Activated naive CD4-positive, alpha-beta T cell treated with anti-CD3 and anti-CD28 coated beads, Interleukin-2, amount 50 U/mL, for 72 hours (primary cell): ENCODE measurements around the gene JMJD6. TPM values are rescaled to one million over a fixed set of nuclear protein-coding genes. Genes with fewer than 3 reads are reported as not detected.

ENCODE experiments used
- ATAC-seq, 2 donors: fragments of 150-1000 bp; cut with Tn5 transposase; 2 replicates each; pipeline ENCODE4 v1.10.0; 2021; ENCODE audit warnings: mild to moderate bottlenecking in 2 of 2, moderate library complexity in 2 of 2
- DNase-seq, 2 donors: peaks; one replicate each; pipeline ENCODE4 v3.0.0; 2021 to 2022; ENCODE audit warnings: low spot score in 2 of 2
- H3K27ac Mint-ChIP-seq, 2 donors: one replicate each; pipeline ENCODE4 v1.8.0; 2022; ENCODE audit warnings: mild to moderate bottlenecking in 2 of 2, mixed read lengths in 2 of 2
- H3K36me3 Mint-ChIP-seq, 2 donors: one replicate each; pipeline ENCODE4 v1.8.0; 2022; ENCODE audit warnings: mixed read lengths in 2 of 2
- H3K9me3 Mint-ChIP-seq, 2 donors: one replicate each; pipeline ENCODE4 v1.8.0; 2022; ENCODE audit warnings: mixed read lengths in 2 of 2
- total RNA-seq, 2 donors: library from RNA; stranded (reverse); gene quantifications; one replicate each; pipeline ENCODE4 v1.2.3, GENCODE V29; 2022

JMJD6 gene
- total RNA-seq, 2 donors from 2014 or later, result 82.3 to 91.0 TPM

- no peak for ATAC-seq
- H3K36me3 Mint-ChIP-seq, result no peaks in the 10 kb centered on the region
- DNase-seq, result no peak
- no peaks in the 10 kb centered on the region for H3K9me3 Mint-ChIP-seq
- H3K27ac Mint-ChIP-seq, result no peak overlapping the region
Measured at GRCh38 chr17:76682296-76682695, 44.1 kb downstream of the JMJD6 start.

- H3K36me3 Mint-ChIP-seq, result no peaks in the 10 kb centered on the region
- no peaks in the 10 kb centered on the region for H3K9me3 Mint-ChIP-seq
- DNase-seq, result peak in 1 of 2 donors; percentile 76
- ATAC-seq, result peak; percentile 62 to 85
- no peak overlapping the region for H3K27ac Mint-ChIP-seq
Measured at GRCh38 chr17:76681222-76682137, 44.9 kb downstream of the JMJD6 start.

- no peak for DNase-seq
- no peak for ATAC-seq
- no peaks in the 10 kb centered on the region for H3K36me3 Mint-ChIP-seq
- no peaks in the 10 kb centered on the region for H3K9me3 Mint-ChIP-seq
- no peak overlapping the region for H3K27ac Mint-ChIP-seq
Measured at GRCh38 chr17:76679239-76679638, 47.2 kb downstream of the JMJD6 start.

GRCh38 chr17:76678330-76678729, 48.1 kb downstream of the JMJD6 start:
- H3K36me3 Mint-ChIP-seq, result no peaks in the 10 kb centered on the region
- DNase-seq (no peak), ATAC-seq (peak; percentile 23 to 47)
- H3K9me3 Mint-ChIP-seq, result no peaks in the 10 kb centered on the region
- H3K27ac Mint-ChIP-seq, result no peak overlapping the region

- H3K9me3 Mint-ChIP-seq, result no peaks in the 10 kb centered on the region
- DNase-seq (no peak), ATAC-seq (no peak)
- H3K27ac Mint-ChIP-seq, result no peak overlapping the region
- no peaks in the 10 kb centered on the region for H3K36me3 Mint-ChIP-seq
Measured at GRCh38 chr17:76677406-76677805, 49.0 kb downstream of the JMJD6 start.

GRCh38 chr17:76676629-76677028, 49.8 kb downstream of the JMJD6 start:
- Mint-ChIP-seq H3K9me3 (no peaks in the 10 kb centered on the region), H3K27ac (no peak overlapping the region), H3K36me3 (peaks cover 0 to 5% of the 10 kb centered on the region in 2 donors)
- DNase-seq (no peak), ATAC-seq (no peak)

GRCh38 chr17:76675648-76676047, 50.8 kb downstream of the JMJD6 start:
- DNase-seq, result no peak
- H3K36me3 Mint-ChIP-seq, result peaks cover 0 to 10% of the 10 kb centered on the region in 2 donors
- no peak for ATAC-seq
- H3K9me3 Mint-ChIP-seq, result peaks cover 0 to 4% of the 10 kb centered on the region in 2 donors
- H3K27ac Mint-ChIP-seq, result no peak overlapping the region

- Mint-ChIP-seq H3K36me3 (peaks cover 0 to 11% of the 10 kb centered on the region in 2 donors), H3K9me3 (peaks cover 0 to 6% of the 10 kb centered on the region in 2 donors), H3K27ac (no peak overlapping the region)
- DNase-seq (no peak), ATAC-seq (no peak)
Measured at GRCh38 chr17:76674600-76674999, 51.8 kb downstream of the JMJD6 start.

- H3K36me3 Mint-ChIP-seq, result peaks cover 0 to 11% of the 10 kb centered on the region in 2 donors
- peaks cover 0 to 6% of the 10 kb centered on the region in 2 donors for H3K9me3 Mint-ChIP-seq
- H3K27ac Mint-ChIP-seq, result no peak overlapping the region
- DNase-seq (no peak), ATAC-seq (no peak)
Measured at GRCh38 chr17:76673729-76674128, 52.7 kb downstream of the JMJD6 start.

GRCh38 chr17:76672892-76673291, 53.5 kb downstream of the JMJD6 start:
- no peak for DNase-seq
- H3K27ac Mint-ChIP-seq, result peak overlapping the region; percentile 62 to 96
- no peak for ATAC-seq

GRCh38 chr17:76672270-76672851, 54.0 kb downstream of the JMJD6 start:
- H3K27ac Mint-ChIP-seq, result peak overlapping the region; percentile 95 to 96
- ATAC-seq (no peak), DNase-seq (no peak)
- peaks cover 0 to 11% of the 10 kb centered on the region in 2 donors for H3K36me3 Mint-ChIP-seq
- H3K9me3 Mint-ChIP-seq, result peaks cover 0 to 6% of the 10 kb centered on the region in 2 donors

More at GRCh38 chr17:76672892-76673291, 53.5 kb downstream of the JMJD6 start:
- H3K36me3 Mint-ChIP-seq, result peaks cover 0 to 11% of the 10 kb centered on the region in 2 donors
- H3K9me3 Mint-ChIP-seq, result peaks cover 0 to 6% of the 10 kb centered on the region in 2 donors

GRCh38 chr17:76671912-76672262, 54.5 kb downstream of the JMJD6 start:
- ATAC-seq, result peak in 1 of 2 donors; percentile 1
- peaks cover 0 to 11% of the 10 kb centered on the region in 2 donors for H3K36me3 Mint-ChIP-seq
- peaks cover 0 to 6% of the 10 kb centered on the region in 2 donors for H3K9me3 Mint-ChIP-seq
- peak overlapping the region; percentile 95 to 96 for H3K27ac Mint-ChIP-seq
- no peak for DNase-seq

- H3K27ac Mint-ChIP-seq, result peak overlapping the region; percentile 95 to 96
- peaks cover 0 to 11% of the 10 kb centered on the region in 2 donors for H3K36me3 Mint-ChIP-seq
Measured at GRCh38 chr17:76671123-76671911, 55.1 kb downstream of the JMJD6 start.

GRCh38 chr17:76670718-76671122, 55.7 kb downstream of the JMJD6 start:
- no peak for DNase-seq
- Mint-ChIP-seq H3K27ac (peak overlapping the region; percentile 95 to 96), H3K36me3 (peaks cover 0 to 11% of the 10 kb centered on the region in 2 donors)

More at GRCh38 chr17:76671123-76671911, 55.1 kb downstream of the JMJD6 start:
- DNase-seq, result peak; percentile 99 to 100
- ATAC-seq, result peak; percentile 98 to 99
- peaks cover 0 to 6% of the 10 kb centered on the region in 2 donors for H3K9me3 Mint-ChIP-seq

GRCh38 chr17:76670020-76670717, 56.2 kb downstream of the JMJD6 start:
- no peak for ATAC-seq
- Mint-ChIP-seq H3K9me3 (peaks cover 0 to 6% of the 10 kb centered on the region in 2 donors), H3K27ac (peak overlapping the region; percentile 95 to 96), H3K36me3 (peaks cover 0 to 11% of the 10 kb centered on the region in 2 donors)
- DNase-seq, result no peak

More at GRCh38 chr17:76670718-76671122, 55.7 kb downstream of the JMJD6 start:
- ATAC-seq, result no peak
- H3K9me3 Mint-ChIP-seq, result peaks cover 0 to 6% of the 10 kb centered on the region in 2 donors
